ENCODE results near the gene BAD.

GRCh38 chr11:64285885-64286800, 1.7 kb upstream of the BAD start:
- TF ChIP-seq CTCF (conservative IDR thresholded peaks at IDR 0.05; ENCODE audit: low read depth, low read length) (peak; percentile 66), EZH2 (IDR thresholded peaks at IDR 0.05; ENCODE audit: low read length, unreplicated experiment) (no peak)

All from PC-3 (cell line).